Measurements from ENCODE around the gene SMLR1.

- TF ChIP-seq CTCF (IDR thresholded peaks at IDR 0.05 in 2 of 3, conservative IDR thresholded peaks at IDR 0.05 in 1 of 3; ENCODE audit: control insufficient read depth in 2 of 3, extremely low read depth in 1 of 3, insufficient read depth in 1 of 3, low read depth in 3 of 3, low read length in 3 of 3) (no peak), CEBPZ (IDR thresholded peaks at IDR 0.05; ENCODE audit: low read depth, low read length) (no peak), SMC3 (IDR thresholded peaks at IDR 0.05; ENCODE audit: borderline replicate concordance, low read length) (no peak)
These were observed 43.6 kb upstream of the SMLR1 start for GRCh38 chr6:130783416-130784107.

All from GM12878 (cell line).